Body of pancreas (tissue), 4 donors: ENCODE data around the gene CNST.

Experiments
- POLR2A ChIP-seq, 3 donors: fragments of 450-650 bp; IDR thresholded peaks; one replicate each; pipeline ENCODE4 v1.6.1; 2016; ENCODE audit warnings: antibody characterized with exemption in 3 of 3, mild to moderate bottlenecking in 2 of 3
- TF ChIP-seq, protein P1 (sequence below), 7 experiments: fragments of 450-650 bp in 4 of 7; fragments of 200-600 bp in 3 of 7; sonication (generic) in 3 of 7; IDR thresholded peaks; one replicate each; pipeline ENCODE4 v1.5.1; 2016 to 2019; ENCODE audit warnings: antibody characterized with exemption in 7 of 7

DNA sequence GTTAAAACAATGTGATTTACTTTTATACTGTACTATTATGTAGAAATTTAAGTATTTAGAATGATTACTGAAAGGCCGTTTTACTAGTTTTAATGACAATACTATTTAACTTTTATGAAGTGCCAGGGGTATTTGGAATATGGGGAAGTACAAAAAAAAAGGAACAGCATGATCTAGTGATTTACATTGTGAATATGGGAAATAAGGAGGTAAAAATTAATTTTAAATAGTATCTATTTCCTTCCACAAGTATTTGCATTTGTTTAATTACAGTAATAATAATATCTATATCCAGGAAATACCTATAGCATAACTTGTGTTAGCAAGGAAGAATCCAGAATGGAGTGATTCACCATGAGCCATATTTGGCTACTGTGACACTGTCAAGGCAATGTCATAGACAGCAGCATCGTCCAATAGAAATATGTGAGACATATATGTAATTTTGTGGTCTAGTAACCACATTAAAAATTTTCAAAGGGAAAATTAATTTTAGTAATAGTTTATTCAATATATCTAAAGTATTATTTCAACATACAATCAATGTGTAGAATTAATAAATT, 22.0 kb downstream of the CNST start:
- TF ChIP-seq, protein P1, sequence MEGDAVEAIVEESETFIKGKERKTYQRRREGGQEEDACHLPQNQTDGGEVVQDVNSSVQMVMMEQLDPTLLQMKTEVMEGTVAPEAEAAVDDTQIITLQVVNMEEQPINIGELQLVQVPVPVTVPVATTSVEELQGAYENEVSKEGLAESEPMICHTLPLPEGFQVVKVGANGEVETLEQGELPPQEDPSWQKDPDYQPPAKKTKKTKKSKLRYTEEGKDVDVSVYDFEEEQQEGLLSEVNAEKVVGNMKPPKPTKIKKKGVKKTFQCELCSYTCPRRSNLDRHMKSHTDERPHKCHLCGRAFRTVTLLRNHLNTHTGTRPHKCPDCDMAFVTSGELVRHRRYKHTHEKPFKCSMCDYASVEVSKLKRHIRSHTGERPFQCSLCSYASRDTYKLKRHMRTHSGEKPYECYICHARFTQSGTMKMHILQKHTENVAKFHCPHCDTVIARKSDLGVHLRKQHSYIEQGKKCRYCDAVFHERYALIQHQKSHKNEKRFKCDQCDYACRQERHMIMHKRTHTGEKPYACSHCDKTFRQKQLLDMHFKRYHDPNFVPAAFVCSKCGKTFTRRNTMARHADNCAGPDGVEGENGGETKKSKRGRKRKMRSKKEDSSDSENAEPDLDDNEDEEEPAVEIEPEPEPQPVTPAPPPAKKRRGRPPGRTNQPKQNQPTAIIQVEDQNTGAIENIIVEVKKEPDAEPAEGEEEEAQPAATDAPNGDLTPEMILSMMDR (IDR thresholded peaks at IDR 0.05): no peak
- TF ChIP-seq POLR2A (IDR thresholded peaks at IDR 0.05): no peak
